ENCODE data around the gene PGRMC2. TPM values are rescaled to one million over a fixed set of nuclear protein-coding genes. Genes with fewer than 3 reads are reported as not detected.

PGRMC2 gene
- total and polyA plus RNA-seq, 2 experiments from 2014 or later = 65.6 to 84.7 TPM

DNA sequence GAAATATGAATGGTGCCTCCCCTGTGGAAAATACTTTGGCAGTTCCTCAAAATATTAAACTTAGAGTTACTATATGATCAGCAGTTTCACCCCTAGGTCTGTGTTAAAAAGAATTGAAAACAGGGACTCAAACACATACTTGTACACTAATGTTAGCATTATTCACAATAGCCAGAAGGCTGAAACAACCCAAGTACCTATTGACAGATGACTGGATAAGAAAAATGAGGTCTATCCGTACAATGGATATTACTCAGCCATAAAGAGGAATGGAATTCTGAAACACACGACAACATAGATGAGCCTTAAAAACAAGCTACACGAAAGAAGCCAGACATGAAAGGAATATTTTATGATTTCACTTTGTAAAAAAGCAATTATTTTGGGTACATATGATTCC lies 54.9 kb downstream of the PGRMC2 start:
- TF ChIP-seq EZH2phosphoT487 (IDR thresholded peaks at IDR 0.05; ENCODE audit: low read depth, severe bottlenecking, unreplicated experiment) = no peak
- TF ChIP-seq, protein P1, sequence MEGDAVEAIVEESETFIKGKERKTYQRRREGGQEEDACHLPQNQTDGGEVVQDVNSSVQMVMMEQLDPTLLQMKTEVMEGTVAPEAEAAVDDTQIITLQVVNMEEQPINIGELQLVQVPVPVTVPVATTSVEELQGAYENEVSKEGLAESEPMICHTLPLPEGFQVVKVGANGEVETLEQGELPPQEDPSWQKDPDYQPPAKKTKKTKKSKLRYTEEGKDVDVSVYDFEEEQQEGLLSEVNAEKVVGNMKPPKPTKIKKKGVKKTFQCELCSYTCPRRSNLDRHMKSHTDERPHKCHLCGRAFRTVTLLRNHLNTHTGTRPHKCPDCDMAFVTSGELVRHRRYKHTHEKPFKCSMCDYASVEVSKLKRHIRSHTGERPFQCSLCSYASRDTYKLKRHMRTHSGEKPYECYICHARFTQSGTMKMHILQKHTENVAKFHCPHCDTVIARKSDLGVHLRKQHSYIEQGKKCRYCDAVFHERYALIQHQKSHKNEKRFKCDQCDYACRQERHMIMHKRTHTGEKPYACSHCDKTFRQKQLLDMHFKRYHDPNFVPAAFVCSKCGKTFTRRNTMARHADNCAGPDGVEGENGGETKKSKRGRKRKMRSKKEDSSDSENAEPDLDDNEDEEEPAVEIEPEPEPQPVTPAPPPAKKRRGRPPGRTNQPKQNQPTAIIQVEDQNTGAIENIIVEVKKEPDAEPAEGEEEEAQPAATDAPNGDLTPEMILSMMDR (IDR thresholded peaks at IDR 0.05; ENCODE audit: poor library complexity) = no peak
- no peak for TF ChIP-seq EZH2 (IDR thresholded peaks at IDR 0.05; ENCODE audit: borderline replicate concordance)
- Histone ChIP-seq H3K27me3 (no peaks in the 10 kb centered on the region), H3K4me3 (no peak overlapping the region), H3K27ac (no peak overlapping the region), H3K9me3 (ENCODE audit: low read depth) (no peaks in the 10 kb centered on the region), H4K20me1 (ENCODE audit: insufficient read depth, poor library complexity, severe bottlenecking) (no peaks in the 10 kb centered on the region), H3K9me2 (replicated peaks; ENCODE audit: insufficient read depth) (no peaks in the 10 kb centered on the region), H2AFZ (no peak overlapping the region), H3K4me1 (ENCODE audit: insufficient read depth) (no peaks in the 10 kb centered on the region), H3K79me2 (no peaks in the 10 kb centered on the region), H3K36me3 (replicated peaks; ENCODE audit: insufficient read depth, low read depth) (no peaks in the 10 kb centered on the region), H3K4me2 (no peak overlapping the region)
- DNase-seq (ENCODE audit: low spot score) = no peak
- WGBS (ENCODE audit: low lambda C conversion rate, missing lambda C conversion rate) = 86% methylated on average over 3 of the region's 3 CpGs

DNA sequence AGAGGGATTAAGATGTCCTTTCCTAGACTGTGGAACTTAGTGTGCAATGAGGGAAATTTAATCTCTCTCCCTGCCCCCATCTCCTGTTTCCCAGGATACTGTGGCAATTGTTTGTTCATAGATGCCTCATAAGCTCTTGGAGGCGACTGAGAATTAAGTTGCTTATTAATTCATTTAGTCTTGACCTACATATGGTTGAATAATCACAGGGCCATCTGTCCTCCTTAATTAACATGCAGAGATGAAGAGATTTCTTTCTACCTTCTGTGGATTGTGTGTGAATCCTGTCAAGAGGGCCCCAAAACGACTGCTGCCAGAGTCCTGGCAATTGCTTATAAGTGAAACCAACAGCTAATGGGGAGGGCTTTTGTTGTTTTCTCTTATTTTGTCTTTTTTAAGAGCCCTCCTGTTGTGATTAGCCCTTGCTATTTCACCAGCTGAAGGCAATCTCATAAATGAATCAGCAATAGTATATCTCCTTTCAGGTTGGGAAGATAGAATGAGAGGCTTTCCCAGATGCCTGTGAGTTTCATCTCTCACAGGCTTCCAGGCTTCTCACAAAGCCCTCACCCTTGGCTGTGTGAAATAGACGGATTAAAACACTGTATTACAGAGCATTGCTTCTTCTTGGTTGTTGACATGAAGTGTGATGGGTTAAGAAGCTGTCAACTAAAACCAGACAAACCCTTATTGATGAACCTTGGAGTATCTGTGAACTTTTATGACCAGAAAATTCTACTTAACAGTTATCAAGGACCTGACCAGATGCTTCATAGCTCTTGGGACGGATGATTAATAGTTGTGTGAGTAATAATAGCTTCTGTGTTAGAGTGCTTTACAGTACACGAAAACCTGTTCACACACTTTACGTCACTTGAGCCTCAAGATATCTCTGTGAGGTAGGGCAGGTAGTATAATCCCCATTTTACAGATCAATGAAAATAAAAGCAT lies 58.5 kb downstream of the PGRMC2 start:
- TF ChIP-seq, protein P1 (IDR thresholded peaks at IDR 0.05; ENCODE audit: poor library complexity) = no peak
- TF ChIP-seq EZH2phosphoT487 (IDR thresholded peaks at IDR 0.05; ENCODE audit: low read depth, severe bottlenecking, unreplicated experiment) (no peak), EZH2 (IDR thresholded peaks at IDR 0.05; ENCODE audit: borderline replicate concordance) (no peak)
- Histone ChIP-seq H4K20me1 (ENCODE audit: insufficient read depth, poor library complexity, severe bottlenecking) (no peaks in the 10 kb centered on the region), H2AFZ (no peak overlapping the region), H3K27me3 (no peaks in the 10 kb centered on the region), H3K9me2 (replicated peaks; ENCODE audit: insufficient read depth) (no peaks in the 10 kb centered on the region), H3K36me3 (replicated peaks; ENCODE audit: insufficient read depth, low read depth) (no peaks in the 10 kb centered on the region), H3K4me3 (no peak overlapping the region), H3K27ac (no peak overlapping the region), H3K79me2 (no peaks in the 10 kb centered on the region), H3K4me2 (no peak overlapping the region), H3K4me1 (ENCODE audit: insufficient read depth) (no peaks in the 10 kb centered on the region), H3K9me3 (ENCODE audit: low read depth) (no peaks in the 10 kb centered on the region)
- no peak for DNase-seq (ENCODE audit: low spot score)
- 62% methylated on average over 6 of the region's 6 CpGs for WGBS (ENCODE audit: low lambda C conversion rate, missing lambda C conversion rate)

DNA sequence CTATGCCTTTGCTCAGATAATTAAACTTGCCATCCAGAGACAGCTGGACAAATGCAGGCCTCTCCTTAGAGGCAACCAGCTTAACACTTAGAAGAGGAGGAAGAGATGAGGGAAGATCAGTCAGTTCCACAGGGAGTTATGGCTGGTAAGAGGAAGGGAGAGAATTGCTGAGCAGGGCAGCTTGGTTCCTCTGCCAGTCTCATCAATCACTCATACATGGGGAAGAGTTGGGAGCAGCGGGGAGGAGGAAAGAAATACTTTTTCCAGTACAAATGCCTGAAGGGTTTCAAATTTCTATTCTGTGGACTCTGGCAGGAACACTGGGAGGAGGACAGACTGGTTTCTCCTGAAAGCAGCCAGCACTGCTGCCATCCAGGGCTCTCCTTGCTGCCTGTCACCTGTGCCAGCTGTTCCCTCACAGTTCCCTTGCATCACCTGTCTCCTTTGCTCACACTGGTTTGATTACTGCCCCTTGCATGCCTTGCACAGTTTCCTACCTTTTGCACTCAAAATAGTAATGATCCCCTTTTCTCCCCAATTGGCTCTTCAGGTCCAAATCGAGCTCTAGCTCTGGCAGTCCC lies 59.5 kb downstream of the PGRMC2 start:
- Histone ChIP-seq H3K9me2 (replicated peaks; ENCODE audit: insufficient read depth) (no peaks in the 10 kb centered on the region), H3K27me3 (no peaks in the 10 kb centered on the region), H3K9me3 (ENCODE audit: low read depth) (no peaks in the 10 kb centered on the region), H2AFZ (no peak overlapping the region), H3K4me1 (ENCODE audit: insufficient read depth) (no peaks in the 10 kb centered on the region), H4K20me1 (ENCODE audit: insufficient read depth, poor library complexity, severe bottlenecking) (no peaks in the 10 kb centered on the region), H3K79me2 (no peaks in the 10 kb centered on the region), H3K4me2 (no peak overlapping the region), H3K36me3 (replicated peaks; ENCODE audit: insufficient read depth, low read depth) (no peaks in the 10 kb centered on the region), H3K27ac (no peak overlapping the region), H3K4me3 (no peak overlapping the region)
- 75% methylated on average over 2 of the region's 2 CpGs for WGBS (ENCODE audit: low lambda C conversion rate, missing lambda C conversion rate)
- TF ChIP-seq EZH2phosphoT487 (IDR thresholded peaks at IDR 0.05; ENCODE audit: low read depth, severe bottlenecking, unreplicated experiment) (no peak), EZH2 (IDR thresholded peaks at IDR 0.05; ENCODE audit: borderline replicate concordance) (no peak)
- DNase-seq (ENCODE audit: low spot score) = no peak

DNA sequence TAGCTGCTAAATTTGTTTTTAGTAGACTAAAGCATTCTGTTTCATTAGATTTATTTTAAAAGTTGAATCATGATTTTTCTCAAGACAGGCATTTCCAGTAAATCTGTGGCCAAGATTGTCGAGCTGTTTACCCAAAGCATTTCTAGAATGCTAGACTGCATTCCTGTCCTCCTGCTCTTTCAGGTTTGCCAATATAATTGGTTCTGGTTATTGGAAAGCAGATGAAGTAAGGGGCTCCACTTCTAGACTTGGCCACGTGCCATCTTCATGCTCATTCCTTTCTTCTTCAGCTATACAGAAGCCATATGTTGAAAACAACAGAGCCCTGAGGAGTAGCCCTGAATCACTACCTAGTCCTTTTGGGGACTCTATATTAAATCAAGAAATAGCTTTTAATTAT lies 62.5 kb downstream of the PGRMC2 start:
- Histone ChIP-seq H3K4me1 (ENCODE audit: insufficient read depth) (no peaks in the 10 kb centered on the region), H3K36me3 (replicated peaks; ENCODE audit: insufficient read depth, low read depth) (no peaks in the 10 kb centered on the region), H2AFZ (no peak overlapping the region), H3K4me3 (no peak overlapping the region), H3K27me3 (no peaks in the 10 kb centered on the region), H4K20me1 (ENCODE audit: insufficient read depth, poor library complexity, severe bottlenecking) (no peaks in the 10 kb centered on the region), H3K4me2 (no peak overlapping the region), H3K79me2 (no peaks in the 10 kb centered on the region), H3K27ac (no peak overlapping the region), H3K9me3 (ENCODE audit: low read depth) (no peaks in the 10 kb centered on the region), H3K9me2 (replicated peaks; ENCODE audit: insufficient read depth) (no peaks in the 10 kb centered on the region)
- 55% methylated on average over 2 of the region's 2 CpGs for WGBS (ENCODE audit: low lambda C conversion rate, missing lambda C conversion rate)
- TF ChIP-seq EZH2phosphoT487 (IDR thresholded peaks at IDR 0.05; ENCODE audit: low read depth, severe bottlenecking, unreplicated experiment) (no peak), EZH2 (IDR thresholded peaks at IDR 0.05; ENCODE audit: borderline replicate concordance) (no peak)
- TF ChIP-seq, protein P1 (IDR thresholded peaks at IDR 0.05; ENCODE audit: poor library complexity) = no peak
- DNase-seq (ENCODE audit: low spot score) = no peak
